HepG2 (cell line): Measurements from ENCODE around the gene PDE6C. TPM values are rescaled to one million over a fixed set of nuclear protein-coding genes. Genes with fewer than 3 reads are reported as not detected.

ENCODE experiments used
- AFF4 ChIP-seq: sonication (generic); formaldehyde crosslinking; IDR thresholded peaks from 2 replicates; pipeline ENCODE4 v1.4.0; 2020; ENCODE audit warnings: missing genetic modification reagents
- AGO1 ChIP-seq: fragments of 200-400 bp; formaldehyde crosslinking; IDR thresholded peaks from 2 replicates; pipeline ENCODE4 v1.6.1; 2017; ENCODE audit warnings: mild to moderate bottlenecking, low read depth, low read length, moderate library complexity; ENCODE audit not compliant: poor library complexity, severe bottlenecking
- EHMT2 ChIP-seq: fragments of 200-600 bp; sonication (generic); IDR thresholded peaks from 2 replicates; pipeline ENCODE4 v1.7.0; 2017; ENCODE audit warnings: antibody characterized with exemption, low read depth, low read length, borderline replicate concordance
- FOXK1 ChIP-seq: sonication (generic); formaldehyde crosslinking; IDR thresholded peaks from 2 replicates; pipeline ENCODE4 v1.4.0; 2020; ENCODE audit warnings: low read depth, missing genetic modification reagents, borderline replicate concordance
- HMGXB4 ChIP-seq, 2 experiments: sonication (generic) in 1 of 2; formaldehyde crosslinking in 1 of 2; IDR thresholded peaks; 2 replicates each; pipeline versions ENCODE4 v1.4.0 to v1.6.1; 2018 to 2020; ENCODE audit warnings: missing genetic modification reagents in 2 of 2, borderline replicate concordance in 1 of 2, low read depth in 1 of 2, mild to moderate bottlenecking in 1 of 2, missing biosample characterization in 1 of 2
- PAWR ChIP-seq: sonication (generic); formaldehyde crosslinking; IDR thresholded peaks from 2 replicates; pipeline ENCODE4 v1.4.0; 2020; ENCODE audit warnings: missing genetic modification reagents, mild to moderate bottlenecking, borderline replicate concordance
- TFAP4 ChIP-seq: sonication (generic); IDR thresholded peaks from 2 replicates; pipeline ENCODE4 v1.6.1; 2016; ENCODE audit warnings: low read depth, borderline replicate concordance
- ZHX2 ChIP-seq, 2 experiments: sonication (generic) in 1 of 2; formaldehyde crosslinking in 1 of 2; IDR thresholded peaks; 2 replicates each; pipeline versions ENCODE4 v1.6.1 to v1.9.0; 2014 to 2022; ENCODE audit warnings: antibody characterized with exemption in 1 of 2, borderline replicate concordance in 1 of 2, inconsistent platforms in 1 of 2, low read depth in 1 of 2, missing genetic modification reagents in 1 of 2
- ZNF3 ChIP-seq: IDR thresholded peaks from 2 replicates; pipeline ENCODE4 v1.7.0; 2017; ENCODE audit warnings: inconsistent platforms
- ZNF576 ChIP-seq: sonication (generic); formaldehyde crosslinking; IDR thresholded peaks from 2 replicates; pipeline ENCODE4 v1.4.0; 2020; ENCODE audit warnings: mild to moderate bottlenecking, missing genetic modification reagents
- ZNF790 ChIP-seq: sonication (generic); formaldehyde crosslinking; IDR thresholded peaks from 2 replicates; pipeline ENCODE4 v1.8.0; 2022; ENCODE audit warnings: missing genetic modification reagents, mild to moderate bottlenecking, borderline replicate concordance
- ZNF879 ChIP-seq: sonication (generic); formaldehyde crosslinking; IDR thresholded peaks from 2 replicates; pipeline ENCODE4 v1.8.1; 2023; ENCODE audit warnings: missing genetic modification reagents
- ZSCAN21 ChIP-seq: sonication (generic); formaldehyde crosslinking; IDR thresholded peaks from 2 replicates; pipeline ENCODE4 v1.8.0; 2022; ENCODE audit warnings: mild to moderate bottlenecking, missing genetic modification reagents, moderate library complexity, borderline replicate concordance
- ZSCAN31 ChIP-seq: sonication (generic); formaldehyde crosslinking; IDR thresholded peaks from 2 replicates; pipeline ENCODE4 v1.5.0; 2020; ENCODE audit warnings: low read depth, mild to moderate bottlenecking, missing genetic modification reagents
- polyA plus RNA-seq, 8 experiments: library from polyadenylated mRNA; depleted of rRNA in 3 of 8; stranded (reverse) in 7 of 8; unstranded in 1 of 8; fragments of >200 nt; fragmentation: Illumina TruSeq in 4 of 8; extraction: Trizol in 4 of 8; gene quantifications; 2 replicates each; pipeline versions ENCODE4 v1.2.1 to v1.2.3, GENCODE V29; 2011 to 2016; ENCODE audit warnings: low read depth in 4 of 8, missing spikeins in 1 of 8, mixed read lengths in 1 of 8; ENCODE audit not compliant: insufficient read depth in 1 of 8
- total RNA-seq, 5 experiments: library from RNA; depleted of rRNA; stranded (reverse); fragments of >200 nt; fragmentation: Illumina TruSeq; extraction: Trizol; gene quantifications; 2 replicates each; pipeline ENCODE4 v1.2.3, GENCODE V29; 2016; ENCODE audit warnings: low read depth in 1 of 5

Gene PDE6C
- total and polyA plus RNA-seq, 2 of the 13 experiments (the other 11 are each of a cell fraction or from before 2014, with no cell fraction given) = 0.64 TPM; not detected in 1

GRCh38 chr10:93601146-93601773 lies 11.1 kb upstream of the PDE6C start, which contains the start of gene RBP4 (continued):
- TF ChIP-seq HMGXB4 (CRISPR knock-in tag; IDR thresholded peaks at IDR 0.05; ENCODE audit: borderline replicate concordance in 1 of 2, low read depth in 1 of 2) (peak in 1 of 2 experiments; percentile 81; a peak in 3 of 4 replicates), ZSCAN31 (CRISPR knock-in tag) (peak; percentile 75; the same call in 1 of the 2 replicates), AGO1 (no peak), ZSCAN21 (CRISPR knock-in tag) (peak; percentile 92; the same call in 1 of the 2 replicates), ZNF3 (CRISPR knock-in tag) (no peak), ZNF790 (CRISPR knock-in tag) (peak; percentile 59; the same call in 1 of the 2 replicates), ZNF576 (CRISPR knock-in tag) (peak; percentile 57; the same call in 1 of the 2 replicates), EHMT2 (no peak), ZHX2 (IDR thresholded peaks at IDR 0.05; ENCODE audit: low read depth) (peak; percentile 42; the same call in 1 of the 2 replicates), ZHX2 (CRISPR knock-in tag; IDR thresholded peaks at IDR 0.05; ENCODE audit: borderline replicate concordance) (0 out of 2 replicates have a peak, but pooled peaks have one; percentile 64), AFF4 (CRISPR knock-in tag) (peak; percentile 72; the same call in 1 of the 2 replicates), FOXK1 (CRISPR knock-in tag) (no peak), PAWR (no peak), ZNF879 (no peak), TFAP4 (no peak; the same call in 1 of the 2 replicates)
